ENCODE measurements around the gene MRC1.

The MRC1 gene

GRCh38 chr10:17801507-17801906 lies 7.6 kb upstream of the MRC1 start:
- Histone ChIP-seq H3K27me3 (ENCODE audit: control insufficient read depth, insufficient read depth, low read length) (no peaks in the 10 kb centered on the region), H3K4me3 (ENCODE audit: low read length) (no peak overlapping the region), H3K9me3 (ENCODE audit: control insufficient read depth, low read depth, low read length) (no peaks in the 10 kb centered on the region), H3K9ac (ENCODE audit: low read length) (no peak overlapping the region), H3K36me3 (ENCODE audit: control insufficient read depth, low read depth, low read length) (no peaks in the 10 kb centered on the region), H3K4me1 (ENCODE audit: control insufficient read depth, low read depth, low read length) (no peaks in the 10 kb centered on the region), H3K27ac (ENCODE audit: low read length) (no peak overlapping the region)

GRCh38 chr10:17802350-17802749 lies 6.8 kb upstream of the MRC1 start:
- Histone ChIP-seq H3K36me3 (ENCODE audit: control insufficient read depth, low read depth, low read length) (no peaks in the 10 kb centered on the region), H3K27me3 (ENCODE audit: control insufficient read depth, insufficient read depth, low read length) (no peaks in the 10 kb centered on the region), H3K27ac (ENCODE audit: low read length) (no peak overlapping the region), H3K4me1 (ENCODE audit: control insufficient read depth, low read depth, low read length) (no peaks in the 10 kb centered on the region), H3K4me3 (ENCODE audit: low read length) (no peak overlapping the region), H3K9me3 (ENCODE audit: control insufficient read depth, low read depth, low read length) (no peaks in the 10 kb centered on the region), H3K9ac (ENCODE audit: low read length) (no peak overlapping the region)

GRCh38 chr10:17802976-17803375 lies 6.2 kb upstream of the MRC1 start:
- no peak overlapping the region for H3K4me3 ChIP-seq (ENCODE audit: low read length)
- no peaks in the 10 kb centered on the region for H3K36me3 ChIP-seq (ENCODE audit: control insufficient read depth, low read depth, low read length)
- H3K27ac ChIP-seq (ENCODE audit: low read length), result no peak overlapping the region
- H3K9ac ChIP-seq (ENCODE audit: low read length), result no peak overlapping the region
- H3K9me3 ChIP-seq (ENCODE audit: control insufficient read depth, low read depth, low read length), result no peaks in the 10 kb centered on the region
- H3K27me3 ChIP-seq (ENCODE audit: control insufficient read depth, insufficient read depth, low read length), result no peaks in the 10 kb centered on the region
- no peaks in the 10 kb centered on the region for H3K4me1 ChIP-seq (ENCODE audit: control insufficient read depth, low read depth, low read length)

GRCh38 chr10:17805330-17805729 lies 3.8 kb upstream of the MRC1 start:
- peaks cover 3% of the 10 kb centered on the region for H3K4me1 ChIP-seq (ENCODE audit: control insufficient read depth, low read depth, low read length)

GRCh38 chr10:17805921-17806577 lies 3.1 kb upstream of the MRC1 start:
- no peak overlapping the region for H3K27ac ChIP-seq (ENCODE audit: low read length)
- H3K27me3 ChIP-seq (ENCODE audit: control insufficient read depth, insufficient read depth, low read length), result no peaks in the 10 kb centered on the region
- H3K36me3 ChIP-seq (ENCODE audit: control insufficient read depth, low read depth, low read length), result no peaks in the 10 kb centered on the region
- H3K4me1 ChIP-seq (ENCODE audit: control insufficient read depth, low read depth, low read length), result peaks cover 3% of the 10 kb centered on the region
- H3K9me3 ChIP-seq (ENCODE audit: control insufficient read depth, low read depth, low read length), result no peaks in the 10 kb centered on the region
- no peak overlapping the region for H3K4me3 ChIP-seq (ENCODE audit: low read length)
- no peak overlapping the region for H3K9ac ChIP-seq (ENCODE audit: low read length)

More at GRCh38 chr10:17805330-17805729, 3.8 kb upstream of the MRC1 start:
- Histone ChIP-seq H3K9me3 (ENCODE audit: control insufficient read depth, low read depth, low read length) (no peaks in the 10 kb centered on the region), H3K27ac (ENCODE audit: low read length) (no peak overlapping the region), H3K9ac (ENCODE audit: low read length) (no peak overlapping the region), H3K27me3 (ENCODE audit: control insufficient read depth, insufficient read depth, low read length) (no peaks in the 10 kb centered on the region), H3K4me3 (ENCODE audit: low read length) (no peak overlapping the region), H3K36me3 (ENCODE audit: control insufficient read depth, low read depth, low read length) (no peaks in the 10 kb centered on the region)

GRCh38 chr10:17811146-17811865 lies 2.2 kb downstream of the MRC1 start:
- Histone ChIP-seq H3K9me3 (ENCODE audit: control insufficient read depth, low read depth, low read length) (no peaks in the 10 kb centered on the region), H3K9ac (ENCODE audit: low read length) (no peak overlapping the region), H3K27ac (ENCODE audit: low read length) (no peak overlapping the region)

GRCh38 chr10:17814973-17815372 lies 5.8 kb downstream of the MRC1 start:
- Histone ChIP-seq H3K4me3 (ENCODE audit: low read length) (no peak overlapping the region), H3K4me1 (ENCODE audit: control insufficient read depth, low read depth, low read length) (no peaks in the 10 kb centered on the region), H3K27ac (ENCODE audit: low read length) (no peak overlapping the region), H3K9me3 (ENCODE audit: control insufficient read depth, low read depth, low read length) (no peaks in the 10 kb centered on the region), H3K27me3 (ENCODE audit: control insufficient read depth, insufficient read depth, low read length) (no peaks in the 10 kb centered on the region), H3K9ac (ENCODE audit: low read length) (no peak overlapping the region), H3K36me3 (ENCODE audit: control insufficient read depth, low read depth, low read length) (no peaks in the 10 kb centered on the region)

More at GRCh38 chr10:17811146-17811865, 2.2 kb downstream of the MRC1 start:
- Histone ChIP-seq H3K27me3 (ENCODE audit: control insufficient read depth, insufficient read depth, low read length) (no peaks in the 10 kb centered on the region), H3K4me1 (ENCODE audit: control insufficient read depth, low read depth, low read length) (peaks cover 3% of the 10 kb centered on the region), H3K36me3 (ENCODE audit: control insufficient read depth, low read depth, low read length) (no peaks in the 10 kb centered on the region), H3K4me3 (ENCODE audit: low read length) (no peak overlapping the region)

- H3K4me3 ChIP-seq (ENCODE audit: low read length), result no peak overlapping the region
- no peak overlapping the region for H3K9ac ChIP-seq (ENCODE audit: low read length)
- no peaks in the 10 kb centered on the region for H3K9me3 ChIP-seq (ENCODE audit: control insufficient read depth, low read depth, low read length)
- H3K27ac ChIP-seq (ENCODE audit: low read length), result no peak overlapping the region
- H3K27me3 ChIP-seq (ENCODE audit: control insufficient read depth, insufficient read depth, low read length), result no peaks in the 10 kb centered on the region
- no peaks in the 10 kb centered on the region for H3K36me3 ChIP-seq (ENCODE audit: control insufficient read depth, low read depth, low read length)
- H3K4me1 ChIP-seq (ENCODE audit: control insufficient read depth, low read depth, low read length), result no peaks in the 10 kb centered on the region
Observed at GRCh38 chr10:17816199-17816598, 7.1 kb downstream of the MRC1 start.

GRCh38 chr10:17817316-17817715 lies 8.2 kb downstream of the MRC1 start:
- Histone ChIP-seq H3K9ac (ENCODE audit: low read length) (no peak overlapping the region), H3K4me1 (ENCODE audit: control insufficient read depth, low read depth, low read length) (no peaks in the 10 kb centered on the region), H3K36me3 (ENCODE audit: control insufficient read depth, low read depth, low read length) (no peaks in the 10 kb centered on the region), H3K27ac (ENCODE audit: low read length) (no peak overlapping the region), H3K4me3 (ENCODE audit: low read length) (no peak overlapping the region), H3K27me3 (ENCODE audit: control insufficient read depth, insufficient read depth, low read length) (no peaks in the 10 kb centered on the region), H3K9me3 (ENCODE audit: control insufficient read depth, low read depth, low read length) (no peaks in the 10 kb centered on the region)

- H3K27ac ChIP-seq (ENCODE audit: low read length), result no peak overlapping the region
Observed at GRCh38 chr10:17817790-17818189, 8.6 kb downstream of the MRC1 start.

GRCh38 chr10:17819836-17820235 lies 10.7 kb downstream of the MRC1 start:
- Histone ChIP-seq H3K9ac (ENCODE audit: low read length) (no peak overlapping the region), H3K9me3 (ENCODE audit: control insufficient read depth, low read depth, low read length) (no peaks in the 10 kb centered on the region), H3K27me3 (ENCODE audit: control insufficient read depth, insufficient read depth, low read length) (no peaks in the 10 kb centered on the region), H3K36me3 (ENCODE audit: control insufficient read depth, low read depth, low read length) (no peaks in the 10 kb centered on the region), H3K4me3 (ENCODE audit: low read length) (no peak overlapping the region), H3K27ac (ENCODE audit: low read length) (no peak overlapping the region), H3K4me1 (ENCODE audit: control insufficient read depth, low read depth, low read length) (no peaks in the 10 kb centered on the region)

More at GRCh38 chr10:17817790-17818189, 8.6 kb downstream of the MRC1 start:
- H3K4me3 ChIP-seq (ENCODE audit: low read length), result no peak overlapping the region
- no peak overlapping the region for H3K9ac ChIP-seq (ENCODE audit: low read length)
- H3K9me3 ChIP-seq (ENCODE audit: control insufficient read depth, low read depth, low read length), result no peaks in the 10 kb centered on the region
- no peaks in the 10 kb centered on the region for H3K27me3 ChIP-seq (ENCODE audit: control insufficient read depth, insufficient read depth, low read length)
- no peaks in the 10 kb centered on the region for H3K36me3 ChIP-seq (ENCODE audit: control insufficient read depth, low read depth, low read length)
- H3K4me1 ChIP-seq (ENCODE audit: control insufficient read depth, low read depth, low read length), result no peaks in the 10 kb centered on the region

GRCh38 chr10:17820943-17821342 lies 11.8 kb downstream of the MRC1 start:
- no peak overlapping the region for H3K9ac ChIP-seq (ENCODE audit: low read length)
- H3K9me3 ChIP-seq (ENCODE audit: control insufficient read depth, low read depth, low read length), result no peaks in the 10 kb centered on the region
- H3K4me1 ChIP-seq (ENCODE audit: control insufficient read depth, low read depth, low read length), result no peaks in the 10 kb centered on the region
- H3K27ac ChIP-seq (ENCODE audit: low read length), result no peak overlapping the region
- H3K27me3 ChIP-seq (ENCODE audit: control insufficient read depth, insufficient read depth, low read length), result no peaks in the 10 kb centered on the region
- no peaks in the 10 kb centered on the region for H3K36me3 ChIP-seq (ENCODE audit: control insufficient read depth, low read depth, low read length)
- H3K4me3 ChIP-seq (ENCODE audit: low read length), result no peak overlapping the region
